Activated CD8-positive, alpha-beta memory T cell treated with anti-CD3 and anti-CD28 coated beads, Interleukin-2, amount 50 U/mL, for 1 hour (primary cell): ENCODE results near the gene HDAC1.
"Not testable (repeated sequence)": the region's sequence is repeated elsewhere in the genome, so short reads cannot be mapped to it uniquely, and the experiment has no call there.

Experiments used
- DNase-seq: peaks from one replicate; pipeline ENCODE4 v3.0.0-alpha.2; 2020; ENCODE audit errors: extremely low read depth

Gene HDAC1

DNA sequence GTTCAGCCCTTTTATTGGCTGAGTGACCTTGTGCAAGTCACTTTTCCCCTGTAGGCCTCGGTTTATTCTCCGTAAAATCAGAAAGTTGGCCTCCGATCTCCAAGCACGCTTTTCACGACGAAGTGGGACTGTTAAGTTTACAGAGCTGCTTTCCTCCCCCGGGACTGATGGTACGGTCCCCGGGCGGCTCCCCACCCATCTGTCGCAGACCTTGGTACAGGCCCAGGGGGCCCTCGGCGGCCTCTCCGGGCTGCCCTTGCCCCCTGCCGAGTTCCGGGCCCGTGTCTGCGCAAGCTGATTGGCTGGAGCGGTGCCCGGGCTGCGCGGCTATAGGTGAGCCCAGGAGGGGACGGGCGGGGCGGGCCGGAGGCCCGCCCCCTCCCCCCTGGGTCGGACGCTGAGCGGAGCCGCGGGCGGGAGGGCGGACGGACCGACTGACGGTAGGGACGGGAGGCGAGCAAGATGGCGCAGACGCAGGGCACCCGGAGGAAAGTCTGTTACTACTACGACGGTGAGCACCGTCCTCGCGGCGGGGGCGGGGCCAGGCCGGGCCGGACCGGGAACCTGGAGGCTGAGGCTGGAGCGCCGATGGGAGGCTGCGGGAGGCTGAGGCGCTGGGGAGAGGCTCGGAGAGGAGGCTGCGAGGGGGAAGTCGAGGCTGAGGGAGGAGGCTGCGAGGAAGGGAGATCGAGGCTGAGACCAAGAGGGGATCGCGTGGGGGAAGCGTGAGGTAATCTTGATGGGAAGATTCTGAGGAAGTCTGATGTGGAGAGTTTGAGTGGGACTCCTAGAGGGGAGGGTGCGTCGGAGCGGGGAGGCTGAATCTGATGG is at the start of gene HDAC1:
Gene HDAC1, plus strand, starts transcription at position 376 of the 831 bp plus-strand sequence. Its CDS starts 87 bp downstream, at position 463.
- DNase-seq: peak; percentile 92

DNA sequence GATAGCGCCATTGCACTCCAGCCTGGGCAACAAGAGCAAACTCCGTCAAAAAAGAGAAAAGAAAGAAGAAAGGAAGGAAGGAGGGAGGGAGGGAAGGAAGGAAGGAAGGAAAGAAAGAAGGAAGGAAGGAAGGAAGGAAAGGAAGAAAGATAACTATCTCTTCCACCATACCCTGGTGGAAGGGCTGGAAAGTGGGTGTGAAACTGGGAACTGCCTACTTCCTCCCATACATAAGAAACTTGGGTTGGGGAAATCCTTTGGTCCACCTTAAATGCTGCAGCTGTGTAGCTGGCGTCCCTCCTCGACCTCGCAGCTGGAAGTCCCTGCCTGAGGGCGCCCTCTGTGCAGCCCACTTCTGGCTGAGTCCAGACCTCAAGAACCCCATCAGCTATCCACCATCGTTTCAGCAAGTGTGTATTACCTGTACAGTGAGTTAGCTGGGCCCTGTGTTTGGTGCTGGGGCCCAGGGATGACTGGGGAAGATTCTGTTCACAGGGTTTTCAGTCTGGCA is 49.5 kb upstream of the HDAC1 start:
- DNase-seq: no peak

- DNase-seq: no peak
Measured at GRCh38 chr1:32246888-32247273, 45.0 kb upstream of the HDAC1 start, which contains the start of gene FAM167B. FAM167B (plus strand) TSS chr1:32247222; CDS start chr1:32247422, 200 bp downstream.

- no peak for DNase-seq
Measured at GRCh38 chr1:32247452-32247851, 44.4 kb upstream of the HDAC1 start.

DNA sequence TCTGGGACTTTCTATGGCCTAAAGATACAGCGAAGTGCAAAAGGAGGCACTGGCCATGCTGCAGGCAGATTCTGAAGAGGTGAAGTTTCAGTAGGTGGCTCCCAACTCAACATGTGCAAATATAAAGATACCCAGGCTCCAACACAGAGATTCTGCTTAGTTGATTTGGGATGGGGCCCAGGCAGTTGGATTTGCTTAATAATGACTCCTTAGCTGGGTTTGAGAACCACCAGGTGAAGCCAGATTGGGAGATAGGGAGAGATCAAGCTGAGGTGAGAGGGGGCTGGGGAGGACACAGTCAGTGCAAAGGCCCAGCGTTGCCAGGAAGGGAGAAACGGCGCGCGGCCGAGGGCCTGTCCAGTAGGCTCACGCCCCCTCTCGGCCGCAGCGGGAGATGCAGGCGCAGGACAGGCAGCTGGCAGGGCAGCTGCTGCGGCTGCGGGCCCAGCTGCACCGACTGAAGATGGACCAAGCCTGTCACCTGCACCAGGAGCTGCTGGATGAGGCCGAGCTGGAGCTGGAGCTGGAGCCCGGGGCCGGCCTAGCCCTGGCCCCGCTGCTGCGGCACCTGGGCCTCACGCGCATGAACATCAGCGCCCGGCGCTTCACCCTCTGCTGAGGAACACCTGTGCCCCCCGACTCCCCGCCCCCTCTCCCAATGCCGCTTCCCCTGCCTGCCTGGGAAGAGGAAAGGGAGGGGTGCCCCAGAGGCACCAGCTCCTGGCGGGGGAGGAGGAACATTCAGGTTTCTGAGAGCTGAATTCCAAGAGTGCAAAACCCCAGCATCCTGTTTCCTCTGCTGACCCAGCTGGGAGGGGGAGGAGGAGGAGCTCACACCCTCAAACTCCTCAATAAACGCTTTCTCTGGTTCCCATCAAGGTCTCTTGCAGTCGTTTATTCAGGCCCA is 43.6 kb upstream of the HDAC1 start:
- no peak for DNase-seq

GRCh38 chr1:32249831-32250525 is 41.9 kb upstream of the HDAC1 start:
- DNase-seq: peak; percentile 79

- no peak for DNase-seq
Measured at GRCh38 chr1:32250893-32251716, 40.8 kb upstream of the HDAC1 start, which contains the start of gene LCK. LCK (plus strand) TSS chr1:32251265; CDS start chr1:32274330, 23,065 bp downstream.

DNA sequence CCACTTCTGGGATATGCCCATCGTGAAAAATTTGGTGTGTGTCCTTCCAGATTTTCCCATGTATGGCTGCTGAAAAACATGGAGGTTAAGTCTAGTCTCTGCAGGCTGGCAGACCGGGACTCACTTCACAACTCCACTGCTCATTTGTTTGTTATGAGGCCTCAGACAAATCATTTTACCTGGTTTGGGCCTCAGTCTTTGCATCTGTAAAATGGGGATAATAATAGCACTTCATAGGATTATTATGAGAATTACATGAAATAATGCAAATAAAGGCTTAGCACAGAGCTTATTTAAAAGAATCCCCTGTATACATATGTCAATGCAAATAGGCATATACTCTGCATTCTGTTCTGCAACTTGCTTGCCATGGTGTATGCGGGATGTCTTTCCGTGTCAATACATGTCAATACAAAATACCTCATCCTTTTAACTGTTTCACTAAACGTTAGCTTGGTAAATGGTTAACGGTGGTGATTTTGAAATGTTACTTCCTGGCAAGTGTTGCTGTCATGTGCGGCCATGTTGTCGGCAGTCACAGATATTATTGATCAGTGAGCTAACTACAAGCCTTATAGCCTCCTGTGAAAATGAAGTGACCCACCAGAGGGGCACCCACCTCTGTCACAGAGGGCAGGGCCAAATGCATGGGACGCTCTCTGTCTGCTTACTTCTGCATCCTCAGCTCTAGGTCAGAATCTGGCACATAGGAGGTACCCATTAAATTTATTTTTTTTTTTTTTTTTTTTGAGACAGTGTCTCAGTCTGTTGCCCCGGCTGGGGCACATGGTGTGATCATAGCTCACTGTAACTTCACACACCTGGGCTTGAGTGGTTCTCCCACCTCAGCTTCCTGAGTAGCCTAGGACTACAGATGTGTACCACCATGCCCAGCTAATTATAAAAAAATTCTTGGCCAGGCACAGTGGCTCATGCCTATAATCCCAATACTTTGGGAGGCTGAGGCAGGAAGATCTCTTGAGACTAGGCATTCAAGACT is 36.5 kb upstream of the HDAC1 start:
- no peak for DNase-seq

- no peak for DNase-seq
Measured at GRCh38 chr1:32256473-32257226, 35.2 kb upstream of the HDAC1 start.

DNA sequence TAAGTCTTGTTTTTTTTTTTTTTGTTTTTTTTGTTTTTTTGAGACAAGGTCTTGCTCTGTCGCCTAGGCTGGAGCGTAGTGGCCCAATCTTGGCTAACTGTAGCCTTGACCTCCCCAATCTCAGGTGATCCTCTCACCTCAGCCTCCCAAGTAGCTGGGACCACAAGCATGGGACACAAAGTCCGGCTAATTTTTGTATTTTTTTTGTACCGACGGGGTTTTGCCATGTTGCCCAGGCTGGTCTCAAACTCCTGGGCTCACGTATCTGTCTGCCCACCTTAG is 34.7 kb upstream of the HDAC1 start:
- no peak for DNase-seq

- DNase-seq: not testable (repeated sequence)
Measured at GRCh38 chr1:32263236-32263593, 28.7 kb upstream of the HDAC1 start.

- DNase-seq: no peak
Measured at GRCh38 chr1:32263744-32264143, 28.1 kb upstream of the HDAC1 start.

- no peak for DNase-seq
Measured at GRCh38 chr1:32265846-32266245, 26.0 kb upstream of the HDAC1 start.

GRCh38 chr1:32266921-32267591 is 24.8 kb upstream of the HDAC1 start:
- no peak for DNase-seq

- no peak for DNase-seq
Measured at GRCh38 chr1:32269744-32270143, 22.1 kb upstream of the HDAC1 start.

- DNase-seq: no peak
Measured at GRCh38 chr1:32272557-32273390, 19.1 kb upstream of the HDAC1 start.

GRCh38 chr1:32273391-32274208 is 18.3 kb upstream of the HDAC1 start:
- DNase-seq: peak; percentile 92
